Measurements from ENCODE around the gene RPS6KA2. TPM values are rescaled to one million over a fixed set of nuclear protein-coding genes. Genes with fewer than 3 reads are reported as not detected.

RPS6KA2 gene
- total RNA-seq, 1 donor from 2014 or later, result 10.4 TPM

DNA sequence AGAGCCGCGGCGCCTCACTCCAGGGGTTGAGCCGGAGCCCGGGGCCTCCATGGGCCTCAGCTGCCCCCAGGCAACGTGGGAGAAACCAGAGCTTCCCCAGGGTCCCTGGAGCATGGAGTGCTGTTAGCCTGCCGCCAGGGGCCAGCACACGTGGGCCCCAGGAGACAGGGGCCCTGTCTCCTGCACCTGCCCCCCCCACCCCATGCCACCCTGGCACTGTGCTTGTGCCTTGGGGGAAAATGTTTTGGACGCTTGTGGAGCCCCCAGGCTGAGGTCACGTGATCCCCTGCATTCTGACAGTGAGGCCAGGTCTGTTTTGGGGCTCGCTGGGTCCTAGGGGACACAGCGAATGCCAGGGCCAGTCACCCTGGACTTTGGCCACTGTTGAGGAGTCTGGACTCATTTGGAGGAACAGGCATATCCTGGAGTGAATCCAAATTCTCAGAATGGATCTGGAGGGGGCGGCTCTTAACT lies 214.1 kb downstream of the RPS6KA2 start:
- Histone ChIP-seq H3K9ac (ENCODE audit: low read depth in 1 of 3, low read length in 3 of 3) (no peak overlapping the region), H3K4me3 (ENCODE audit: low read length in 3 of 3) (no peak overlapping the region), H3K4me1 (ENCODE audit: control insufficient read depth in 3 of 3, insufficient read depth in 3 of 3, low read length in 3 of 3) (no peaks in the 10 kb centered on the region), H3K9me3 (ENCODE audit: control insufficient read depth in 3 of 3, low read length in 3 of 3) (no peaks in the 10 kb centered on the region), H3K36me3 (ENCODE audit: control insufficient read depth in 3 of 3, insufficient read depth in 3 of 3, low read length in 3 of 3) (peaks cover 25 to 39% (median 34%) of the 10 kb centered on the region in 3 donors), H3K27me3 (ENCODE audit: control insufficient read depth in 3 of 3, insufficient read depth in 3 of 3, low read length in 3 of 3) (no peaks in the 10 kb centered on the region), H3K27ac (ENCODE audit: low read depth, low read length) (no peak overlapping the region)

GRCh38 chr6:166412156-166412910 lies 214.7 kb downstream of the RPS6KA2 start:
- H3K4me1 ChIP-seq (ENCODE audit: control insufficient read depth in 3 of 3, insufficient read depth in 3 of 3, low read length in 3 of 3), result no peaks in the 10 kb centered on the region
- H3K27ac ChIP-seq (ENCODE audit: low read depth, low read length), result no peak overlapping the region
- H3K36me3 ChIP-seq (ENCODE audit: control insufficient read depth in 3 of 3, insufficient read depth in 3 of 3, low read length in 3 of 3), result peaks cover 25 to 39% (median 32%) of the 10 kb centered on the region in 3 donors
- H3K9me3 ChIP-seq (ENCODE audit: control insufficient read depth in 3 of 3, low read length in 3 of 3), result no peaks in the 10 kb centered on the region
- H3K9ac ChIP-seq (ENCODE audit: low read depth in 1 of 3, low read length in 3 of 3), result no peak overlapping the region
- no peak overlapping the region for H3K4me3 ChIP-seq (ENCODE audit: low read length in 3 of 3)
- no peaks in the 10 kb centered on the region for H3K27me3 ChIP-seq (ENCODE audit: control insufficient read depth in 3 of 3, insufficient read depth in 3 of 3, low read length in 3 of 3)

DNA sequence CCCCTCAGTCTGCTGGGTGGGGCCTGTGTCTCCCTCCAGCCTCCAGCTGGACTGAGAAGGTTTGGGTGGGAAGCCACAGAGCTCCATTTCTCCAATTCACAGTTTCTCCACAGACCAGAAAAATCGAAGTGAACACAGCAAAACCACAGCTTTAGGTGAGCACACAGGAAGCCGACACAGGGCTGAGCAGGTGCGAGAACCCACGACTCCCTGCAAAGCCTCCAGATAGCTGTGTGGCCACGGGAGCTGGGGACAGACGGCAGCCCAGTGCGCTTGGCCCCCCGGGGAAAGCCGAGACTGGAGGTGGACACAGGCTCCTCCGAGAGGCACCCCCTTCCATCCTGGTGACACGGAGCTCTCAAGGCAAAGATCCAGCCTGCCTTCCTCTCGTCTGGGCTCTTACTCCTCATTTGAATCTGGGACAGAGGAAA lies 215.3 kb downstream of the RPS6KA2 start:
- no peaks in the 10 kb centered on the region for H3K4me1 ChIP-seq (ENCODE audit: control insufficient read depth in 3 of 3, insufficient read depth in 3 of 3, low read length in 3 of 3)
- no peaks in the 10 kb centered on the region for H3K27me3 ChIP-seq (ENCODE audit: control insufficient read depth in 3 of 3, insufficient read depth in 3 of 3, low read length in 3 of 3)
- H3K4me3 ChIP-seq (ENCODE audit: low read length in 3 of 3), result no peak overlapping the region
- H3K27ac ChIP-seq (ENCODE audit: low read depth, low read length), result no peak overlapping the region
- H3K36me3 ChIP-seq (ENCODE audit: control insufficient read depth in 3 of 3, insufficient read depth in 3 of 3, low read length in 3 of 3), result peaks cover 21 to 39% (median 27%) of the 10 kb centered on the region in 3 donors
- no peak overlapping the region for H3K9ac ChIP-seq (ENCODE audit: low read depth in 1 of 3, low read length in 3 of 3)
- H3K9me3 ChIP-seq (ENCODE audit: control insufficient read depth in 3 of 3, low read length in 3 of 3), result no peaks in the 10 kb centered on the region

DNA sequence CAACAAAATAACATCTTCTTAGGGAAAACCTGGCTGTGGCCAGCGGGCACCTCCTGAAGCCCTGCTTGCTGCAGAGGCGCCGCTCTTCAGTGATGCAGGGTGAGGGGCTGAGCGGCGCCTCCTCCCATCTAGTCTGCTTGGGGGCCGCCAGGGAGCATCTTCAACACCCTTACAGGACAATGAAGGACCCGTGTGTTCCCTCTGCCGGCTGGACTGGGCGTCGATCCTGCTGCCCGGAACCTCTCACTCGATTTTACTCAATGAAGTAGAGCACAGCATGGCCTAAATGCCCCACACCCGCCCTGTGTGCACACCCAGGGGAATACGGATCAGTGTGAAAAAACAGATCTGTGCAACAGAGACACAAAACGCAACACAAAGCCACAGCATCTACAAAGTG lies 215.8 kb downstream of the RPS6KA2 start:
- Histone ChIP-seq H3K9ac (ENCODE audit: low read depth in 1 of 3, low read length in 3 of 3) (no peak overlapping the region), H3K27me3 (ENCODE audit: control insufficient read depth in 3 of 3, insufficient read depth in 3 of 3, low read length in 3 of 3) (no peaks in the 10 kb centered on the region), H3K9me3 (ENCODE audit: control insufficient read depth in 3 of 3, low read length in 3 of 3) (no peaks in the 10 kb centered on the region), H3K4me1 (ENCODE audit: control insufficient read depth in 3 of 3, insufficient read depth in 3 of 3, low read length in 3 of 3) (no peaks in the 10 kb centered on the region), H3K27ac (ENCODE audit: low read depth, low read length) (no peak overlapping the region), H3K36me3 (ENCODE audit: control insufficient read depth in 3 of 3, insufficient read depth in 3 of 3, low read length in 3 of 3) (peaks cover 20 to 35% (median 25%) of the 10 kb centered on the region in 3 donors), H3K4me3 (ENCODE audit: low read length in 3 of 3) (no peak overlapping the region)

- Histone ChIP-seq H3K4me1 (ENCODE audit: control insufficient read depth in 3 of 3, insufficient read depth in 3 of 3, low read length in 3 of 3) (no peaks in the 10 kb centered on the region), H3K36me3 (ENCODE audit: control insufficient read depth in 3 of 3, insufficient read depth in 3 of 3, low read length in 3 of 3) (peaks cover 15 to 28% (median 18%) of the 10 kb centered on the region in 3 donors), H3K27me3 (ENCODE audit: control insufficient read depth in 3 of 3, insufficient read depth in 3 of 3, low read length in 3 of 3) (peaks cover 0 to under 1% (median 0%) of the 10 kb centered on the region in 3 donors), H3K9ac (ENCODE audit: low read depth in 1 of 3, low read length in 3 of 3) (no peak overlapping the region), H3K9me3 (ENCODE audit: control insufficient read depth in 3 of 3, low read length in 3 of 3) (no peaks in the 10 kb centered on the region), H3K4me3 (ENCODE audit: low read length in 3 of 3) (no peak overlapping the region), H3K27ac (ENCODE audit: low read depth, low read length) (no peak overlapping the region)
Measured at GRCh38 chr6:166410426-166410935, 216.6 kb downstream of the RPS6KA2 start.

- H3K36me3 ChIP-seq (ENCODE audit: control insufficient read depth in 3 of 3, insufficient read depth in 3 of 3, low read length in 3 of 3), result peaks cover 9 to 24% (median 14%) of the 10 kb centered on the region in 3 donors
- no peaks in the 10 kb centered on the region for H3K9me3 ChIP-seq (ENCODE audit: control insufficient read depth in 3 of 3, low read length in 3 of 3)
- H3K4me3 ChIP-seq (ENCODE audit: low read length in 3 of 3), result no peak overlapping the region
- no peak overlapping the region for H3K27ac ChIP-seq (ENCODE audit: low read depth, low read length)
- peaks cover 0 to 4% (median 3%) of the 10 kb centered on the region in 3 donors for H3K27me3 ChIP-seq (ENCODE audit: control insufficient read depth in 3 of 3, insufficient read depth in 3 of 3, low read length in 3 of 3)
- no peak overlapping the region for H3K9ac ChIP-seq (ENCODE audit: low read depth in 1 of 3, low read length in 3 of 3)
- H3K4me1 ChIP-seq (ENCODE audit: control insufficient read depth in 3 of 3, insufficient read depth in 3 of 3, low read length in 3 of 3), result no peaks in the 10 kb centered on the region
Measured at GRCh38 chr6:166408936-166409755, 217.9 kb downstream of the RPS6KA2 start.

- no peak overlapping the region for H3K9ac ChIP-seq (ENCODE audit: low read depth in 1 of 3, low read length in 3 of 3)
- no peak overlapping the region for H3K4me3 ChIP-seq (ENCODE audit: low read length in 3 of 3)
- H3K27ac ChIP-seq (ENCODE audit: low read depth, low read length), result no peak overlapping the region
- peaks cover 5 to 9% (median 7%) of the 10 kb centered on the region in 3 donors for H3K36me3 ChIP-seq (ENCODE audit: control insufficient read depth in 3 of 3, insufficient read depth in 3 of 3, low read length in 3 of 3)
- no peaks in the 10 kb centered on the region for H3K9me3 ChIP-seq (ENCODE audit: control insufficient read depth in 3 of 3, low read length in 3 of 3)
- no peaks in the 10 kb centered on the region for H3K4me1 ChIP-seq (ENCODE audit: control insufficient read depth in 3 of 3, insufficient read depth in 3 of 3, low read length in 3 of 3)
- H3K27me3 ChIP-seq (ENCODE audit: control insufficient read depth in 3 of 3, insufficient read depth in 3 of 3, low read length in 3 of 3), result peaks cover 3 to 6% (median 4%) of the 10 kb centered on the region in 3 donors
Measured at GRCh38 chr6:166406197-166406596, 220.9 kb downstream of the RPS6KA2 start.

GRCh38 chr6:166405386-166405785 lies 221.7 kb downstream of the RPS6KA2 start:
- Histone ChIP-seq H3K4me1 (ENCODE audit: control insufficient read depth in 3 of 3, insufficient read depth in 3 of 3, low read length in 3 of 3) (peaks cover 0 to 2% (median 0%) of the 10 kb centered on the region in 3 donors), H3K36me3 (ENCODE audit: control insufficient read depth in 3 of 3, insufficient read depth in 3 of 3, low read length in 3 of 3) (peaks cover 5 to 9% (median 7%) of the 10 kb centered on the region in 3 donors), H3K9ac (ENCODE audit: low read depth in 1 of 3, low read length in 3 of 3) (no peak overlapping the region), H3K9me3 (ENCODE audit: control insufficient read depth in 3 of 3, low read length in 3 of 3) (no peaks in the 10 kb centered on the region), H3K27ac (ENCODE audit: low read depth, low read length) (no peak overlapping the region), H3K27me3 (ENCODE audit: control insufficient read depth in 3 of 3, insufficient read depth in 3 of 3, low read length in 3 of 3) (peaks cover 3 to 9% (median 4%) of the 10 kb centered on the region in 3 donors), H3K4me3 (ENCODE audit: low read length in 3 of 3) (no peak overlapping the region)

DNA sequence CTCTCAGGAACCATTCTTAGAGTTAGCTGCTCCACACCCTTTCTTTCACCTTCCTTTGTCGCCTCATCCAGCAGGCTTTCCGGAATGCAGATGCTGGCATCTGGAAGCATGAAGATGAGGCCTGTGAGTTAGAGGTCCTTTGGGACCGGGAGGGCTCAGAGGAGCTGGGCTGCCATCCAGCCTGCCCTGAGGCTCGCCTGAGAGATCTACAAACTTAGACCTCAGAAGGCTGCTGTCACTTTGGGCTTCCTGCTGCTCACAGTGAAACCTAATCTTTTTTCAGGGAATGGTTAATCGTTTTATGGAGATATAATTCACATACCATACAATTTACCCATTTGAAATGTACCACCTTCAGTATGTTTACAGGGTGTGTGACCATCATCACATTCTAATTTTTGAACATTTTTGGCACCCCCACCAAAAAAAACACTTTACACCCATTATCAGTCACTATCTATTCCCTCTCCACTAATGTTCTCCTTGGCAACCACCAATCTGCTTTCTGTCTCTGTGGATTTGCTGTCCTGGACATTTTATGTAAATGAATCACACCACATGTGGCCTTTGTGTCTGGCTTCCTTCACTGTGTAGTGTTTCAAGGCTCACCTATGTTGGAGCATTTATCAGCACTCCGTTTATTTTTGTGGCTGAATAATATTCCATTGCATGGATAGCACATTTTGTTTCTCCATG lies 224.3 kb downstream of the RPS6KA2 start:
- Histone ChIP-seq H3K4me3 (ENCODE audit: low read length in 3 of 3) (no peak overlapping the region), H3K27ac (ENCODE audit: low read depth, low read length) (no peak overlapping the region), H3K36me3 (ENCODE audit: control insufficient read depth in 3 of 3, insufficient read depth in 3 of 3, low read length in 3 of 3) (no peaks in the 10 kb centered on the region), H3K9ac (ENCODE audit: low read depth in 1 of 3, low read length in 3 of 3) (no peak overlapping the region), H3K9me3 (ENCODE audit: control insufficient read depth in 3 of 3, low read length in 3 of 3) (no peaks in the 10 kb centered on the region), H3K27me3 (ENCODE audit: control insufficient read depth in 3 of 3, insufficient read depth in 3 of 3, low read length in 3 of 3) (peaks cover 3 to 9% (median 4%) of the 10 kb centered on the region in 3 donors), H3K4me1 (ENCODE audit: control insufficient read depth in 3 of 3, insufficient read depth in 3 of 3, low read length in 3 of 3) (peaks cover 0 to 2% (median 0%) of the 10 kb centered on the region in 3 donors)

Measured in skeletal muscle tissue (tissue), 4 donors.